ENCODE data around the gene OR51B6.

The OR51B6 gene

DNA sequence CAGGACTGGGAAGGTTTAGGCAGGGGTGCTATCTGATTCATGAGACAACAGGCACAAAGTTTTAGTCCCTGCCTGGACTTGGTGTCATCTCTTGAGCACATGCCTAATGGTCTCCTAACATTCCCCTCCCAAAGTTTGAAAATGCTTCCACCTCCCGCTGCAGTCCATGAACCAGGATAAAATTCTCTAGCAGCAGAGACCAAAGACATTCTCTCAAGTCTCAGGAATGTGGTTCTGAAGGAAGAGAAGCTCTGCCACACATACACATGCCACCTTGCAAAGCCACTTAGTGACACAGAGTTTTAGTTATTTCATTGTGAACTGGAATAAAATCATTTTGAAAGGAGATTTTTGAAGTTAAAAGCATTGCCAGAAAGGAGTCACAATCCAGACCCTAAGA lies 15.5 kb downstream of the OR51B6 start:
- DNase-seq, result no peak

GRCh38 chr11:5367448-5368074 lies 16.3 kb downstream of the OR51B6 start:
- DNase-seq, result no peak

DNA sequence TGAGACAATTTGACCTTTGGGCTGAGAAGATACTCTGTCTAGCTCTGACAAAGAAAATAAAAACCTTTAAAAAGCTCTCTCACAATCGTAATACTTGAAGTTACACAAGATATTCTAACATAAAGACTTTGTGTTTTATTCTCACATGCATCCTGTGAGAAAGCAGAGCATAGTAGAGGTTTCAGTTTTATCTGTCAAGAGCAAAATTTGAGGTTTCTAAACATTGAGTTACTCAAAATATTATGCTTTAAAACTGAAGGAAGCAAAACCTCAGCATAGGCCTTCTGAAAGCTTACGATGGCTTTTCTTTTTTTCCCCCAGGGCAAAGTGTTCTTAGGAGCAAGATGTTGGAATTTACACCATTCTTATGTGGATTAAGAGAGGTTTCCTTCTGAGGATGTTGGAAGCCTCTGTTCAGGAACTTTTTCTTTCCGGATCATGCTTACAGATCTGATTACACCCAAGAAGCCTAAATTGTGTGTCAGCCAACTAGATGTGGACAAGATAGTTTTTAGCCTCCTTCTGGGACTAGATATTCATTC lies 17.3 kb downstream of the OR51B6 start:
- no peak for DNase-seq

DNA sequence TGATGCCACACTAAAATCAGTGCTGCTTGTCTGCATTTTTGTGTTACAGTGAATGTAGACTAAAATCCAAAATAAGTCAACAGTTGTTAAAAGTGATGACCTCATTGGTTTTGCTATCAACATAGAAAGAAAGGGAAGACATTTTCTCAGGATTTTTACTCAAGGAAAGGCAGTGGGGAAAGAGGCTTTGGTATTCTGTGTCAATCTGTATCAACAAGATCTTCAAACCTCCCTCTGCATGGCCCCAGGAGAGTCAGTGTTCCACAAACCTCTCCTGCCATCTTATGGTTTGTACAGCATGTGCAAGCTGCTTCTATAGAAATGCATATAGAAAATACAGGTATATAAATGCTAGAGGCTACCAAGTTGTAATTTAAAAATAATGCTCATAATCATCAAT lies 18.5 kb downstream of the OR51B6 start:
- peak in 1 of 2 experiments; percentile 28 for DNase-seq

DNA sequence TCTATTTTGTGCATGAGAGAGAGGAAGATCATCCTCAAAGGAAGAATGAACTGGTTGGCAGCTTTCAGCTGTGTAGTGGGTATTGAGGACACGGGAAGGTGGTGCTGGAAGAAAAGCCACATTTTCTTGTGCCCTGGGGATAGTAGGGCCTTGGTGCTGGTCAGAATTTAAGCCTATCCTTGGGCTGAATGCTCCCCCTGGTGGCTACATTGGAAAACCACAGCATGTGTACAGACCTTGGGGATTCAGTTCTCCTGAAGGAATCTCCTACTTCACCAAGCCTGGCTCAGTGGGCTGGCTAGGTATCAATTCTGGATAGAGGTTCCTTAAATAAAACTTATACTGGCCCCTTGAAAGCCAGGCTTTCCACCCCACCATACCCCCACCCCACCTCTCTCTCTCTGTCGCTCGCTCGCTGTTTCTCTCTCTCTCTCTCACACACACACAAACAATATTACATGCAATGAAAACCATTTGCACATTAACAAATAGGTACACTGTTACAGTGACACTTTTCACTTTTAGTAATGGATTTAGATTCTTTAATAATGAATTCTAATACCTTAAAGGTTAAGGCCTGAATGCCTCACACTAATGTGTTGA lies 29.5 kb downstream of the OR51B6 start:
- peak; percentile 22 to 40 for DNase-seq

DNA sequence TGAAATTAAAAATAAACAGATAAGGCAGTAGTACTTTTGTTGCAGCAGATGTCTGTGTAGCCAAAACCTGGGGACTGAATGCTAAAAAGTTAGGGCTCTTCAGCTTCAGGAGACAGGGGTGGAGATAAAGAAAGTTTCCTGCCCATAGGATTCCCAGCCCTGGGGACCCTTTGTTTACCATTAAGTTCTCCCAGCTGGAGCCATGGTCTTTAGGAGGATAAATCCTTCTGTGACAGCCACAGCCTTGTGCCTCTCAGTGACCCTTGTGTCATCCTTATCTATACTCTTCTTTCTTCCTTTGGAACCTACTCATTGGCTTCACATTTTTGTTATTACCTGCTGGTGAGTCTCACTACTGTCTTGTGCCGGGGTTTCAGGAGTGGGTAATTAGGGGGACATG lies 32.3 kb downstream of the OR51B6 start, which contains the start of gene OR51M1:
Gene OR51M1, plus strand, starts transcription at position 237 of the 400 bp plus-strand sequence. CDS start 5,587 bp downstream, outside the sequence.
- no peak for DNase-seq

DNA sequence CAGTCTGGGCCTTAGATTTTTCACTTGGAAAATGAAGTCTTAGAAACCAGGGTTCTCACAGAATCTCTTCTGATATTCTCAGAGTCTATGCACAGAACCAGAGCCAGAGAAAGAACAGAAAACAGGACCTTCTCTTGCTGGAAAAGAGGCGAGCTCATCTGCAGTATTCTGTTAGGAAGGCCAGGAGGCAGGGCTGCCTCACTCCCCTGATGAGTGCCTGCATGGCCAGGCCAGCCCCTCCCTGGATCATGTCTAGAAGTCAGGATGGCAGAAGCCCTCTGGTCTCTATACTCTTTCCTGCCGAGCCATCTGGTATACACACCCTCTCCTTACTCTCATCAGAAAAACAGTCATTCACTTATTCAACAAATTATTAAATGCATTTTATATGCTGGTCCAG lies 33.0 kb downstream of the OR51B6 start:
- no peak for DNase-seq

GRCh38 chr11:5390210-5390609 lies 38.9 kb downstream of the OR51B6 start:
- DNase-seq, result no peak

GRCh38 chr11:5394091-5394490 lies 42.8 kb downstream of the OR51B6 start:
- DNase-seq, result no peak

DNA sequence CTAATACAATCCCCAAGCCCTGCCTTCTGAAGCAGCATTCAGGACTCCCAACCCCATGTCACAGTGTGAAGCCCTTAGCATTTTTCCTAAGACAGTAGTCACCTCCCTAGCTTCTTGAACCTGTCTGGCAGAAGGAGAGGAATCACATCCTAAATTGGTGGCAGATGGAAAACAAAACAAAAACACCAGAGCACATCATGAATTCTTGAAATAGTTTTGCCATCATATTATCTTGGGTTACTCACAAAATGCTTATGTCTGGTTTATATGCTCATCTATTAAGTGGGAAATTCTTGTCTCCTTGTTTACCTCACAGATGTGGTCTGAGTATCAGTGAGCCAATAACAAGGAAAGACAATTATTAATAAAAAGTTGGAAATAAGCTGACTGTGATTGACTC lies 47.6 kb downstream of the OR51B6 start:
- DNase-seq, result no peak

All from NCI-H1930 (cell line).